Aorta (tissue), 5 donors: ENCODE data around the gene USP54. TPM values are rescaled to one million over a fixed set of nuclear protein-coding genes. Genes with fewer than 3 reads are reported as not detected.
"Not testable (repeated sequence)": the region's sequence is repeated elsewhere in the genome, so short reads cannot be mapped to it uniquely, and the experiment has no call there.

Source experiments
- ATAC-seq: fragments of 200-7000 bp; cut with Tn5 transposase; one replicate; pipeline ENCODE4 v1.9.1; 2022; ENCODE audit warnings: moderate library complexity; ENCODE audit not compliant: low FRiP score
- DNase-seq, 2 donors: peaks; one replicate each; pipeline ENCODE4 v3.0.0-alpha.2; 2020
- H3K27ac ChIP-seq, 2 donors: one replicate each; pipeline ENCODE4 v1.5.1; 2013; ENCODE audit warnings: low read length in 2 of 2, mild to moderate bottlenecking in 2 of 2, moderate library complexity in 2 of 2, control low read depth in 1 of 2, inconsistent platforms in 1 of 2, low read depth in 1 of 2
- H3K27me3 ChIP-seq, 2 donors: one replicate each; pipeline ENCODE4 v1.6.1; 2013; ENCODE audit warnings: control low read depth in 1 of 2, low read length in 1 of 2, mild to moderate bottlenecking in 1 of 2, moderate library complexity in 1 of 2; ENCODE audit not compliant: insufficient read depth in 2 of 2, control insufficient read depth in 1 of 2
- H3K36me3 ChIP-seq, 2 donors: one replicate each; pipeline ENCODE4 v1.6.1; 2013; ENCODE audit warnings: control low read depth in 1 of 2, low read length in 1 of 2, mild to moderate bottlenecking in 1 of 2; ENCODE audit not compliant: insufficient read depth in 2 of 2, control insufficient read depth in 1 of 2
- H3K4me1 ChIP-seq, 2 donors: one replicate each; pipeline ENCODE4 v1.6.1; 2013; ENCODE audit warnings: low read length in 2 of 2, control low read depth in 1 of 2, mild to moderate bottlenecking in 1 of 2, moderate library complexity in 1 of 2; ENCODE audit not compliant: insufficient read depth in 2 of 2, control insufficient read depth in 1 of 2
- H3K4me3 ChIP-seq, 2 donors: one replicate each; pipeline ENCODE4 v1.5.1; 2013; ENCODE audit warnings: low read length in 2 of 2, control low read depth in 1 of 2, mild to moderate bottlenecking in 1 of 2
- H3K9me3 ChIP-seq: one replicate; pipeline ENCODE4 v1.6.1; 2013; ENCODE audit warnings: mild to moderate bottlenecking, low read length; ENCODE audit not compliant: control insufficient read depth
- WGBS, 2 donors: extraction: QIAGEN DNeasy Blood & Tissue Kit; methylation state at CpG; one replicate each; pipeline ENCODE4 v1.1.7; 2013; 5-methylcytosine and 5-hydroxymethylcytosine counted together
- intact Hi-C, 2 donors: fragments of 100-400 bp; cut with DNase I; formaldehyde crosslinking; loops; one replicate each; pipeline versions ENCODE4 v1.14.2 to v1.15.0; 2022
- polyA plus RNA-seq, 2 donors: library from polyadenylated mRNA; stranded (reverse); fragments of 200-250 nt; gene quantifications; one replicate each; pipeline ENCODE4 v1.2.3, GENCODE V29; 2013
- total RNA-seq, 2 donors: library from RNA; stranded (reverse); fragmentation: NEBNext Ultra II Directional; extraction: Animal tissue kit (Norgen Biotek cat#: 25700); gene quantifications; one replicate each; pipeline ENCODE4 v1.2.1, GENCODE V29; 2021
- donor health status: healthy with polysubstance abuse.
- donor health status: Bipolar disorder and iron deficiency.
- donor health status: DM: no; HTN: no; CAD: no.
- donor health status: DM: no; HTN: no; CAD: no.
- donor health status: DM: yes; HTN: yes; CAD: no.

USP54 gene
- total and polyA plus RNA-seq, 4 donors = 1.9 to 45.7 (median 19.4) TPM

DNA sequence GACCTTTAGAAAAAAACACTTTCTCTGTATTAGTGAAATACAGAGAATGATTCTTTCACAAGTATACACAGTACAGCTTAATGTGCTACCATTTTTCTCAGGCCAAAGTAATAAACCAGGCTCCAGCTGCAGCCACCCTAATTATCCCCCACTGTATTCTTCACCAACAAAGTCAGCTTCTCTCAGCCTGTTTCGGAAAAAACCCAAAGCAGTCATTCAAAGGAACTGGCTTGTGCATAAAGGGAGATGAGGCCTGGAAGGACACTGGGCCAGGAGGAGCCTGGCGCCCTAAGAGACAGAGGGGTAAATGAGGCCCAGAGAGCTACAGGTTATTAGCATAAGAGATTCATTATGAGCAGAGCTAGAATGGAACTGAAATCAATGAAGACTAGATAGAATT, 9.2 kb downstream of the USP54 start:
- no peak for ATAC-seq
- intact Hi-C loops = no loop called here
- H3K4me3 ChIP-seq = no peak overlapping the region
- no peaks in the 10 kb centered on the region for H3K36me3 ChIP-seq
- DNase-seq = no peak
- peaks cover under 1 to 2% of the 10 kb centered on the region in 2 donors for H3K4me1 ChIP-seq
- H3K27ac ChIP-seq = no peak overlapping the region
- H3K27me3 ChIP-seq = no peaks in the 10 kb centered on the region
- 98 to 100% methylated on average over 2 of the region's 2 CpGs for WGBS, 2 donors
- no peaks in the 10 kb centered on the region for H3K9me3 ChIP-seq

DNA sequence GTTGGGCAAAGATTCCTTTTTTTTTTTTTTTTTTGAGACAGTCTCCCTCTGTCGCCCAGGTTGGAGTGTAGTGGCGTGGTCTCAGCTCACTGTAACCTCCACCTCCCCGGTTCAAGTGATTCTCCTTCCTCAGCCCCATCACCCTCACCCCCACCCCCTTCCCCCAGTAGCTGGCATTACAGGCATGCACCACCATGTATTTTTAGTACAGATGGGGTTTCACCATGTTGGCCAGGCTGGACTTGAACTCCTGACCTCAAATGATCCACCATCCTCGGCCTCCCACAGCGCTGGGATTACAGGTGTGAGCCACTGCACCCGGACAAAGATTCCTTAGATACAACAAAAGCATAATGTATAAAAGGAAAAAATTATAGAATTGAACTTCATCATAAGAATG, 12.2 kb downstream of the USP54 start:
- ATAC-seq, DNase-seq: not testable (repeated sequence)

DNA sequence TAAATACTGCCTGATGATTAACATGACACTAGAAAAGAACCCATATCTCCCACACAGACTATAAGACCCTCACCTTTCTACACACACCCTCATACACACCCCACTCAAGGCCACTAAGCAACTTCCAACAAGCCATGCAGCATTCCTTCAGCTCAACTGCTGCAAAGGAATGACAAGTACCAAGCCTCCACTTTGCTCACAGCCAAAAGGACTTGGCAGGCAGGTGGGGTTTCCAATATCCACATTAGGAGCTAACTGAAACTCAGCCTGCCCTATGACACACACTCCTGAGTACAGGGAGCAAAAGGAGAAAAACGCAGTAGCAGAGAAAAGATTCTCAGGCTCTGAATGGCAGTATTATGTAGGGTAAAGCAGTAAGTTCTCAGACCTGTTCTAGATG, 13.4 kb downstream of the USP54 start:
- Histone ChIP-seq H3K36me3 (no peaks in the 10 kb centered on the region), H3K4me3 (no peak overlapping the region), H3K4me1 (peaks cover 2 to 3% of the 10 kb centered on the region in 2 donors), H3K27ac (peak overlapping the region; percentile 68 to 83), H3K9me3 (no peaks in the 10 kb centered on the region), H3K27me3 (no peaks in the 10 kb centered on the region)
- WGBS, 2 donors = 4 to 5% methylated on average over 1 of the region's 1 CpG
- intact Hi-C loops = loop anchor here (5.0 kb wide), 2 partner anchors 50 to 65 kb away; partner anchors contain the start of gene MYOZ1 (in 2 of the 2)
- peak; percentile 81 for ATAC-seq
- peak; percentile 76 to 80 for DNase-seq

More for the DNA sequence above, 12.2 kb downstream of the USP54 start:
- WGBS, 2 donors = 87 to 90% methylated on average over 6 of the region's 6 CpGs
- H3K9me3 ChIP-seq, H3K36me3 ChIP-seq, H3K4me3 ChIP-seq, H3K4me1 ChIP-seq, H3K27me3 ChIP-seq, H3K27ac ChIP-seq: not testable (repeated sequence)
- intact Hi-C loops = loop anchor here (5.0 kb wide), 2 partner anchors 48 to 63 kb away; partner anchors contain the start of gene MYOZ1 (in 2 of the 2)

DNA sequence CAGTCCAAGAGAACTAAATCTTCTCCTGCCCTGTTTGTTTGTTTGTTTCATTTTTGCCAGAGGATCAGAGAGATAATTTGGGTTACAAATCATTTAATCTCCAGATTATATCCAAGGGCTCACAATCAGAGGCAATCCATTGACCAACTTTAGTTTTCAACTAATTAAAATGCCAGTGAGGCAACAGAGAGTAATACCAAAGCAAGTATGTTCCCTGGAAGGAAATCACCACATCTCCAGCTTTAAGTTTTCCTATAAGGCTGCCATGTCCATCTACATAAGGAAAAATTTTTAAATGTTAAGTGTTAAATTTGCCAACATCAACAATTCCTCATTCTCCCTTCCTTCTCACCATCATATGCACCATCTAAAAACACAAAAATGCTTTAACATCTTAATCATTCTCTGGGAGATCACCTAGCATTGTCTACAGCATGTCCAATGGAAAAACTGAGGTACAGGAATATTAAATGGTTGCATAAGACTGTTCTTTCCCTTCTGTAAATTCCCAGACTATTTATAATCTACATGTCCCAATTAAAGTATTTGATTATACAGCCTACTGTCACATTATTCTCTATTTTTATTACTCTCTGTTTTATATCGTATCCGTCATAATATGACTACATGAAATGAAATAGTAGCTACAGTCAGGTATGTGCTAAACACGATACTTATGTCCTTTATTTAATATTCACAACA, 14.1 kb downstream of the USP54 start:
- no peak overlapping the region for H3K4me3 ChIP-seq
- intact Hi-C loops = loop anchor here (5.0 kb wide), 2 partner anchors 50 to 65 kb away; partner anchors contain the start of gene MYOZ1 (in 2 of the 2)

DNA sequence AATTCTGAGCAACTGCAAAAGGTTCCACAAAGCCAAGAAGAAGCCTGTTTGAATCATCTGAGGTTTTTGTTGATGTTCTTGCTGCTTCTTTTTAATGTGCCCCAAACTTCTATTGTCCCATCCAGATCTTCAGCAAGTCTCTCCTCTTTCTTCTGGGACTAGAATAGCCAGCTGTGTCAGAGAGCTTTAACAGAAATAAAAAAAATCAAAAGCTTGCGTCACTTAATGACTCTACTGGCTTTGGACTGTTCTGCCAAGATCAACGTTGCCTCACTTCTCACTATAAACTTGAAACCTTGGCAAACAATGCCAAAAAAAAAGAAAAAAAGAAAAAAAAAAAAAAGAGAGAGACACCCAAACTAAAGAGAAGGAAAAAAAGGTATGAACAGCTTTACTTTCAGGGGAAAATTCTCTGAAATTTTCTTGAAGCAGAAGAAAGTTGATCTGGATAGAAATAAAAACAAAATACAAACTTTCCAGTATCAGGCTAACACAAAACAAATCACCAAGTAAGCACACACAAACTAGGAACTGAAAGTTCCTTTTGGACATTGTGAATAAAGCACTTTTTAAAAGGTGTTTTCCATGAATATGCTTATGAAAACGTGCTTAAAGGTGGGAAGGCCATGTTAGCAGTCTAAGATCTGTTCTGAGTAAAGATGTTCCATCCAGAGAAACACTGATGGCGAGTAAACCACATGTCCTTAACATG, 14.8 kb downstream of the USP54 start:
- DNase-seq (no peak), ATAC-seq (peak; percentile 87)
- Histone ChIP-seq H3K4me1 (peaks cover 2 to 3% of the 10 kb centered on the region in 2 donors), H3K4me3 (peak overlapping the region in 1 of 2 donors; percentile 41), H3K27ac (peak overlapping the region; percentile 42 to 97), H3K36me3 (no peaks in the 10 kb centered on the region), H3K27me3 (no peaks in the 10 kb centered on the region), H3K9me3 (no peaks in the 10 kb centered on the region)
- intact Hi-C loops = loop anchor here (5.0 kb wide), 2 partner anchors 51 to 66 kb away; partner anchors contain the start of gene MYOZ1 (in 2 of the 2)
- WGBS, 2 donors = 27 to 29% methylated on average over 4 of the region's 4 CpGs

More for the DNA sequence above, 14.1 kb downstream of the USP54 start:
- Histone ChIP-seq H3K27me3 (no peaks in the 10 kb centered on the region), H3K36me3 (no peaks in the 10 kb centered on the region), H3K4me1 (peaks cover 2 to 3% of the 10 kb centered on the region in 2 donors), H3K9me3 (no peaks in the 10 kb centered on the region), H3K27ac (peak overlapping the region in 1 of 2 donors; percentile 87)
- 48 to 51% methylated on average over 3 of the region's 3 CpGs for WGBS, 2 donors
- ATAC-seq (no peak), DNase-seq (no peak)

DNA sequence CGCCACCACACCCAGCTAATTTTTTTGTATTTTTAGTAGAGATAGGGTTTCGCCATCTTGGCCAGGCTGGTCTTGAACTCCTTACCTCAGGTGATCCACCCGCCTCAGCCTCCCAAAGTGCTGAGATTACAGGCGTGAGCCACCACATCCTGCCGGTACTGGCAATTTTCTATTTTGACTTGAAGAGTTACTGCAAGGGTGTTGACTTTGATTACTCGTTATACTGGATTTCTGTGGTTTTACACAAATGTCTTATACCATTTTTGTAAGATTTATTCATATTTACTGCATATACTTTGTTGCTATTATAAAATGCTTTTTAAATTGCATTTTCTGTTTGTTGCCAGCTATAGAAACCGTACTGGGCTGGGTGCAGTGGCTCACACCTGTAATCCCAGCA, 24.1 kb downstream of the USP54 start:
- intact Hi-C loops, H3K4me1 ChIP-seq, DNase-seq, H3K9me3 ChIP-seq, H3K4me3 ChIP-seq, H3K27ac ChIP-seq, ATAC-seq, H3K36me3 ChIP-seq, H3K27me3 ChIP-seq: not testable (repeated sequence)
- 83 to 96% methylated on average over 7 of the region's 7 CpGs for WGBS, 2 donors

DNA sequence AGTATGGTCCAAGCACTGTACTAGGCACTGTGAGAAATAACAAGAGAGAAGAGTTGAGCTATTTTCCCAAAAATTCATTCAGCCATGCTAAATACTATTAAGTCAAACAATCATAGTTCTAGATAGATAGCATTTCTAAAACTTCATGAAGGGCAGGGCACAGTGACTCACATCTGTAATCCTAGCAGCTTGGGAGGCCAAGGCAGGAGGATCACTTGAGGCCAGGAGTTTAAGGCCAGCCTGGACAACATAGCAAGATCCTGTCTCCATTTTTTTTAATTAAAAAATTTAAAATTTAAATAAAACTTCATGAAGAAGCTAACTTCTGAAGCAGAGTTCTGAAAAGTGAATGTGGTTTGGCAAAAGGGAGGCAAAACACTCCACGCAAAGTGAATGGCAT, 29.9 kb downstream of the USP54 start:
- no peaks in the 10 kb centered on the region for H3K27me3 ChIP-seq
- H3K4me3 ChIP-seq = no peak overlapping the region
- WGBS, 2 donors = 97 to 98% methylated on average over 1 of the region's 1 CpG
- intact Hi-C loops = no loop called here
- no peak overlapping the region for H3K27ac ChIP-seq
- H3K36me3 ChIP-seq = no peaks in the 10 kb centered on the region
- DNase-seq (no peak), ATAC-seq (no peak)
- no peaks in the 10 kb centered on the region for H3K4me1 ChIP-seq
- no peaks in the 10 kb centered on the region for H3K9me3 ChIP-seq

DNA sequence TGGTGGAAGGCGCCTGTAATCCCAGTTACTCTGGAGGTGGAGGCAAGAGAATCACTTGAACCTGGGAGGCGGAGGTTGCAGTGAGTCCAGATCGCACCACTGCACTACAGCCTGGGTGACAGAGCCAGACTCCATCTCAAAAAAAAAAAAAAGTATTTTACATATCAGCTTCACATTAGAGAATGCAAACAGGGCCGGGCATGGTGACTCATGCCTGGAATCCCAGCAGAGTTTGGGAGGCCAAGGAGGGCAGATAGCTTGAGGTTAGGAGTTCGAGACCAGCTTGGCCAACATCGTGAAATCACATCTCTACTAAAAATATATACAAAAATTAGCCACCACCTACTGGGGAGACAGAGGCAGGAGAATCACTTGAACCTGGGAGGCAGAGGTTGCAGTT, 31.6 kb downstream of the USP54 start:
- no peaks in the 10 kb centered on the region for H3K9me3 ChIP-seq
- ATAC-seq = no peak
- H3K4me3 ChIP-seq = no peak overlapping the region
- intact Hi-C loops = no loop called here
- H3K27me3 ChIP-seq = no peaks in the 10 kb centered on the region
- no peaks in the 10 kb centered on the region for H3K36me3 ChIP-seq
- WGBS, 2 donors = 90 to 91% methylated on average over 6 of the region's 6 CpGs
- H3K27ac ChIP-seq = no peak overlapping the region
- H3K4me1 ChIP-seq = no peaks in the 10 kb centered on the region
- no peak for DNase-seq
